GM10266 (cell line): ENCODE measurements around the gene DLD.

Experiments used
- DNase-seq: peaks from one replicate; pipeline ENCODE4 v3.0.0; 2012; ENCODE audit errors: extremely low spot score
- TF ChIP-seq, protein P1 (sequence below): IDR thresholded peaks from 2 replicates; pipeline ENCODE4 v1.5.1; 2012; ENCODE audit warnings: mild to moderate bottlenecking, low read depth; ENCODE audit not compliant: control insufficient read depth, insufficient read depth; ENCODE audit errors: missing control alignments

DLD gene

DNA sequence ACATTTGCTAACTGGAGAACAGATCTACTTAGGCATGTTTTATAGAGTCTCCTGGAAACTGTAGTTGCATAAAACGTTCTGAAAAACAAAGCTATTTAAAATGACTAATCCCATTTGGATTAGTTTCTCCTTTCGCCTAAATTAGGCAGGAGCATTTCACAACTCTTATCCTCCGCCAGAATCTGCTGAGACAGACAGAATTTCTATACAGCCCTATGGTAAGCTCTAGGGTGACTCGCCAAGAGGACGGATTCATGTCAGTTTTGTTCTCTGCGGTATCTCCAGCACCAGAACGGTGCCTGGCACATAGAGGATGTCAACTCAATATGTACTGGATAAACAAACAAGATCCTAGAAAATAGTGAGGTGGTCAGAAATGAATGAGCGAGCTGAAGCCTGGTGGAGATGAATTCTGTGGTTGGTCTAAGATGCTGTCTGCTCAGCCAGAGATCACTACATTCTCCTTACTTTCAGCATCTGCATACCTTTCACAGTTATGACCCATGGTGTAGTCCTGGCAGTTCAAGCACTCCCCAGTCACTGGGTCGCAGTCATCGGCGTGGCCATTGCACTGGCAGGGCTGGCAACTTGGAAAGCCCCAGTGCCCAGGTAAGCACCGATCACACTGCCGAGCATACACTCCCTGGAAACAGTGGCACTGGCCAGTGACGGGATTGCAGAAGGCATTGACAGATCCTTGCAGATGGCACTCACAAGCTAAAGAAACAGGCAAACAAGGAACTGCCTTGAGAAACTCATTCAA, 68.0 kb downstream of the DLD start:
- DNase-seq = no peak
- TF ChIP-seq, protein P1, sequence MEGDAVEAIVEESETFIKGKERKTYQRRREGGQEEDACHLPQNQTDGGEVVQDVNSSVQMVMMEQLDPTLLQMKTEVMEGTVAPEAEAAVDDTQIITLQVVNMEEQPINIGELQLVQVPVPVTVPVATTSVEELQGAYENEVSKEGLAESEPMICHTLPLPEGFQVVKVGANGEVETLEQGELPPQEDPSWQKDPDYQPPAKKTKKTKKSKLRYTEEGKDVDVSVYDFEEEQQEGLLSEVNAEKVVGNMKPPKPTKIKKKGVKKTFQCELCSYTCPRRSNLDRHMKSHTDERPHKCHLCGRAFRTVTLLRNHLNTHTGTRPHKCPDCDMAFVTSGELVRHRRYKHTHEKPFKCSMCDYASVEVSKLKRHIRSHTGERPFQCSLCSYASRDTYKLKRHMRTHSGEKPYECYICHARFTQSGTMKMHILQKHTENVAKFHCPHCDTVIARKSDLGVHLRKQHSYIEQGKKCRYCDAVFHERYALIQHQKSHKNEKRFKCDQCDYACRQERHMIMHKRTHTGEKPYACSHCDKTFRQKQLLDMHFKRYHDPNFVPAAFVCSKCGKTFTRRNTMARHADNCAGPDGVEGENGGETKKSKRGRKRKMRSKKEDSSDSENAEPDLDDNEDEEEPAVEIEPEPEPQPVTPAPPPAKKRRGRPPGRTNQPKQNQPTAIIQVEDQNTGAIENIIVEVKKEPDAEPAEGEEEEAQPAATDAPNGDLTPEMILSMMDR = no peak

DNA sequence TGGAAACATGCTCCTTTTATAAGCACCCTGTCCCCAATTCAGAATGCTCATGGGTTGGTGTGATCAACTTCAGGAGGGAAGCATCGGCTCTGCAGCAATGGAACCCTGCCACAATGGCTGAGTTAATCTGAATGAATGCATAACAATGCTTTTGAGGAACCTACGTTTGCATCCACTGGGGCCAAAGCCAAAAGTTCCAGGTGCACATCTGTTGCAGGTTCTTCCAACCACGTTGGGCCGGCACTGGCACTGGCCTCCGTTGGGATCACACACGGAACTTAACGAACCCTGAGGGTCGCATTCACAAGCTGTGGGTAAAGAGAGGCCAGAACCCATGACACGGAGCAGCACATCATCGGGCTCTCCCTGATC, 68.5 kb downstream of the DLD start:
- TF ChIP-seq, protein P1 = no peak
- no peak for DNase-seq

DNA sequence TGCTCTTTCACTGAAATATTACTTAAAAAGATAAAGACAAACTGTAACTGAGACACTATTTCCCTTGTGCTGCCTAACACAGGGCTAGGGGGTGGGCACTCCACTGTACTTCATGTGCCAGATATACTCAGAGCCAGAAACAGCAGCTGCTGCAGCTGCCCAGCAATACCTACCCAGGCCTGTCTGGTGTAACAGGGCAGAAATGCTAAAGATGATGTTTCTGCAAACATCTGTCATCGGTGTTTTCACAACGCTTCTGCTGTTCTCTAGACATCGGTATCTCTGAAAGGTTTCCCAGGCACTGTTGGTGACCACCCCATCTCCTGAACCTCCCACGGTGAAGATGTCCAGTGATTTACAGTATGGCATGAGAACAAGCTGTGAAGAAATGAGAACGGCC, 69.3 kb downstream of the DLD start:
- no peak for DNase-seq

DNA sequence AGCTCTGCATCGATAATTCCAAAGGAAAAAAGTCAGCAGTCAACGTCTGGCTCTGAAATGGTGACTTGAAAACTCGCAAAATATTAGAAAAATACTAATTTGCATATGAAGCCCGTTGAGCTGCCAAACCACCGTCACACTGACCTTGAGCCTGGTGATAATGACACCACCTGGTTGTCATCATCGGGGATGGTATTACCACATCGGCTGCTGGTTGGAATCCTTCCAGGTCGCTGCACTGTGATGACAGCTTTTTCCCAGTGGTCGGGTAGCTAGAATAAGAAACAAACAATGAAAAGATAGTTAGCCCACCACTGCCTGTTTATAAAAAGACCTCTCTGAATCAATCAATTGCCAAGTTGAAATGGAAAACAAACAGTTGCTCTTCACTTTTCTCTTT, 70.4 kb downstream of the DLD start:
- DNase-seq = no peak
- TF ChIP-seq, protein P1 = no peak

More for the DNA sequence above, 69.3 kb downstream of the DLD start:
- TF ChIP-seq, protein P1 = no peak

DNA sequence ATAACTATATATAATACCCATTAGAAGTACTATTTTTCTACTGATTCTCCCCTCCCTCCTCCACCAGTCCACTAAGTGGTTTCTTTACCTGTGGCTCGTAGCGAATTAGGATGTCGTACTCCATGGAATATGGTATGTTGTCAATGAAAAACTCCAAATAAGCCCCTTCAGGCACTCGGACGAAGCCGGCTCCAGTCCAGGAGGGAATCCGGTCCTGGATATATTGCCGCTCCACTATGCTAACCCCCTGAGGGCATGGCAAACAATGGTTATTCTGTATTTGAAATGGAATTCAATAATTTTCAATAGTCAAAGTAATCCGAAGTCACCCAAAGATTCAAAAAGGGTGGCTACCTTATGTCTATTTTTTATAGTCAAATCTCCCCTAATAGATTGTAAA, 71.8 kb downstream of the DLD start:
- TF ChIP-seq, protein P1 = no peak
- DNase-seq = no peak

DNA sequence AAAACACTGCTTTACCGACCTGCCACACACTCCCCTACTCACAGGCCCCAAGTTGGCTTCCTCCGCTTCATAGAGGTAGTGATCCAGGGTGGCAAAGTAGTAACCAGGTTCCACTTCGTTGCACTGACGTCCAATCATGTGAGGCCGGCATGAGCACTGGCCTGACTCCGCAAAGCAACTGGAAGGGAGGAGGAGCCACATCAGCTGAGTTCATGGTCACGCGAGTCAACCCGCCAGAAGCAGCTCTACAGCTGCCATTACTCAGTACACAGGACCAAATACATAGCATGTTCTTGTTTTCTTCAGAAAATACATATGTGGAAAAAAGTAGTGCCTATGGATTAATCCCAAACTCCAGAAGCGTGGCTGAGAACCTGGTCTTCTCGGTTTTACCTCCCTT, 73.5 kb downstream of the DLD start:
- TF ChIP-seq, protein P1 = no peak
- DNase-seq = no peak

DNA sequence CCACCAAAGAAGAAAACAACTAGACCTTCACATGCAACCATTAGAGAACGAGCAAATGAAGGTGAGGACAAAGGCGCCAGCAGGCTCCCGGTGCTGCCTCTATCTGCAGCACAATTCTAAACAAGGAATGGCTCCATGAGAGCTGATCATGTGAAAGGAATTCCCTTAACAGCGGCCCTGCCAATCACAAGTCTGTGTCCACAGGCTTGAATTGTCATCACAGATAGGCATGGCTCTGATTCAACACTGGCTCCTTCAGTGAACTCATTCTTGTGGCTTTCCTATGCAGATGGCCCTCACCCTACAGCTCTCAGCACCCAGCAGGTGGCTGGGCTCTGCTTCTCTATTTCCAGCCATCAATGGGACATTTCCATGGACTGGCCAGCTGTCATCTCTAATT, 75.7 kb downstream of the DLD start:
- TF ChIP-seq, protein P1 = no peak
- no peak for DNase-seq
